Measurements from ENCODE around the gene ST8SIA6.
"Not testable (repeated sequence)": the region's sequence is repeated elsewhere in the genome, so short reads cannot be mapped to it uniquely, and the experiment has no call there.

The ST8SIA6 gene, protein sequence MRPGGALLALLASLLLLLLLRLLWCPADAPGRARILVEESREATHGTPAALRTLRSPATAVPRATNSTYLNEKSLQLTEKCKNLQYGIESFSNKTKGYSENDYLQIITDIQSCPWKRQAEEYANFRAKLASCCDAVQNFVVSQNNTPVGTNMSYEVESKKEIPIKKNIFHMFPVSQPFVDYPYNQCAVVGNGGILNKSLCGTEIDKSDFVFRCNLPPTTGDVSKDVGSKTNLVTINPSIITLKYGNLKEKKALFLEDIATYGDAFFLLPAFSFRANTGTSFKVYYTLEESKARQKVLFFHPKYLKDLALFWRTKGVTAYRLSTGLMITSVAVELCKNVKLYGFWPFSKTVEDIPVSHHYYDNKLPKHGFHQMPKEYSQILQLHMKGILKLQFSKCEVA

DNA sequence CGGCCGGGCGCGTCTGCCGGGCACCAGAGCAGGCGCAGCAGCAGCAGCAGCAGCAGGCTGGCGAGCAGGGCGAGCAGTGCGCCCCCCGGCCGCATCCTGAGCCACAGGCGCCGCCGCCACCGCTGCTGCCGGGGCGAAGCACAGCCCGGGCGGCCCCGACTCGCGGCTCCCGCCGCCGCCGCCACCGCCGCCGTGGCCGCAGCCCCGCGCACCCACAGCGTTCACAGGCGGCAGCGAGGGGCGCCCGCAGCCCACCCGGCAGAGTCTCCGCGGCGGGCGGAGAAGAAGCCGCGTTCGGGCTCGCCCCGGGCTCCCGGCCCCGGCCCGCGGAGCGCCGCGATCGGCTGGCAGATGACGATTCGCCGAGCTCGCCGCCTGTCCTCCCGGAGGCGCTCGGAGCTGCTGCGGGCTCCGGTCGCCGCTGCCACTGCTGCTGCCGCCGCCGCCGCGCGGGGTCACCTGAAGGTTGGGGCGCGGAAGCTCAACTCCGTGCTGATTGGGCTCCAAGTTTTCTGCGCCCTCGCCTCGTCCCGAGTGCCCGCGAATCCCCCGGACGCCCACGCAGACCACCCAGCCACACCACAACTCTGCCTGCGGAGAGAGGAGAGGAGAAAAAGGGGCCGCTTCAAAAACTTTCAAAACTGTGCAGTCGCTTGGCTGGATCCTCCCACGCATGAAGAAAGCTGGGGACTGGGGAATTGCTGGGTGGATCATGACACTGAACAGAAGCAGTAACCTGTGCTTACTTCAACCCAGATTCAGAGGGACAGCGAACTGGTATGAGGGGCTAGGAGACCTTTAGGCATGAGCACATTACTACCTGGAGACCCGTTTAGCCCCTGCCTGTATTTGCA, at the start of gene ST8SIA6:
Gene ST8SIA6 (minus strand): TSS at position 435 of the 854 bp plus-strand sequence. CDS start 340 bp downstream, at position 95.
- DNase-seq = peak; percentile 48

DNA sequence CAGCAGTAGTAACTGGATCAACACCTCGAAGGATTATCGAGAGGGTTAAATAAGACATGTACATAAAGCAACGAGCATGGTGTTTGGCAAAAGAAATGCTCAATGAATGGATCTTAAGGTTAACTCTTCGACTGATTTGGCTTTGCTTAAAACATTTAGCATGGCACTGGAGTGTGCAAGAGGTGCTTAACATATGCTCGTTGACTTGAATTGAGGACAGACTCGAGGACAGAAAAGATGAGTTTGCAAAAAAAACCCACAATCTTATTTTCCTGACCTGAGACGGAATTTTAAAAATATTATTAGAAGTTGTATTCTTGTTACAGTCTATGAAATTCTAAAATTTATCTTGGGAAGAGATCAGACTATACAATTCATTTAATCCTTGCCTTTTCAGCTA, 49.4 kb upstream of the ST8SIA6 start:
- no peak for DNase-seq

DNA sequence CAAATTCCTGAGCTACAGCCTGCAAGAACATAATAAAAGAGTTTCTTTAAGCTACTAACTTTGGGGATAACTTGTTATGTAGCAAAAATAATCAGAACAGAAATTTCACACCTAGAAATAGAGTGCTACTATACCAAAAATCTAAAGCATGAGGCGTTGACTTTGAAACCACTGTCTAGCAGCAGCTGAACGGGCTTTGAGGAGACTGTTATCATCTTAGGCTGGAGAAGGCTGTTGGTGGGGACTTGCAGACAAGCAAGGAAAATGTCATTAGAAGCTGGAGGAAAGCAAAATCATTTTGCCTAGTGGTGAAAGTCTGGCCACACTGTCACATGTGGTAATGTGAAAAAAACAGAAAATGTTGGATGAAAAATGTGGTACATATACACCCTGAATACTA, 48.4 kb upstream of the ST8SIA6 start:
- DNase-seq = no peak

DNA sequence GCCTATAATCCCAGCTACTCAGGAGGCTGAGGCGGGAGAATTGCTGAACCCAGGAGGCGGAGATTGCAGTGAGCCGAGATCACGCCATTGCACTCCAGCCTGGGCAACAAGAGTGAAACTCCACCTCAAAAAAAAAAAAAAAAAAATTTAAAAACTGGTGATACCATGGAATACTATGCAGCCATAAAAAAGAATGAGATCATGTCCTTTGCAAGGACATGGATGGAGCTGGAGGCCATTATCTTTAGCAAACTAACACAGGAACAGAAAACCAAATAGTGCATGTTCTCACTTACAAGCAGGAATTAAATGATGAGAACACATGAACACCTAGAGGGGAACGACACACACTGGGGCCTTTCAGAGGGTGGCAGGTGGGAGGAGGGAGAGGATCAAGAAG, 44.6 kb upstream of the ST8SIA6 start:
- not testable (repeated sequence) for DNase-seq

DNA sequence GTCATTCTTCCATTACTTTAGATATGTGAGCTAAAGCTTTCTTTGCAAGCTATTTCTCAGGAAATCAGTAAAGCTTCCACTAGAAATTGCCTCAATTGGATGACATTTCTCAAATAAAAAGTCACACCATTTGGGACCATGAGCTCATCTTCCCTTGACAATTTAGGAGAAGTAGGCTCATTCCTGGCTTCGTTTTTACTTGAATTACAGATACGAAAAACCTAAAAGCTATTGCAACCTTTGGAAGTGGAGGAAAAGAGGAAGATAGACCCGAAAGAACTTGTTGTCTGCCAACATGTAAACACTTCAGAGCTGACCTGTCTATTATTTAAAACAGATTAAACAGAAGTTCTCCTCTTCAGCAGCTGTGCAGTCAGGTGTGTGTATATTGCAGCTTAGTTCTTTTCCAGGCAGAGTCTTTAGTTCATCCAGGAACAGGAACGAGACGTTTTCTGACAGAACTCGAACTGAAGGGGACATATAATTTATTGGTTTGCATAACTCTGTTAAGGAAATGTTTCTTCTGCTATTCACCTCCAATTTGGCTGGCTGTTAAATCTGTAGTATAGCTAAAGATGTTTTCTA, 43.1 kb upstream of the ST8SIA6 start:
- DNase-seq = no peak

DNA sequence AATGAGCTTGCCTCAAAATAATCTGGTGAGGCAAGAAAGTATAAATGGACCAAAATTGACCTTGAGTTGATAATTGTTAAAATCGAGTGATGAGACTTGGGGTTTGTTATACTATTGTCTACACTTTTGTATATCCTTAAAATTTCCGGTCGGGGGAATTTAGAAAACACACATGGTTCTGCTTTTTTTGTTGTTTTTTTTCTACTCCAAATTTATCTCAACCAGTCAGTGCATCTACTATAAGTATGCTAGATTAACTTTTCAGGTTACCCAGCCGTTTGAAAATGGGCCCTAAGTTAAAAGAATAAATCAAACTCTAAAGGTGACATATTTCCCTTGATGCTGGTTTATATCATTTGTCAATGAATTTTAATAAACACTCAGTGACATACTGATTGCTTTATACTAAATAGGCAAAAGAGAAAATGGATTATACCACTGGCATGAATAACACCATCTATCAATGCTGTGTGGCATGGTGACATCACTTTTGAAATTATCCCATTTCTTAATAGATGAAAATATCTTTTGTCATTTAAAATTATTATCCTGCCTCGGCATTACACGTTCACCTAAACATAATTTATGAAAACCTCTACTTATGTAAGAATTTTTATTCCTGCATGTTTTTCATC, 40.3 kb upstream of the ST8SIA6 start:
- no peak for DNase-seq

DNA sequence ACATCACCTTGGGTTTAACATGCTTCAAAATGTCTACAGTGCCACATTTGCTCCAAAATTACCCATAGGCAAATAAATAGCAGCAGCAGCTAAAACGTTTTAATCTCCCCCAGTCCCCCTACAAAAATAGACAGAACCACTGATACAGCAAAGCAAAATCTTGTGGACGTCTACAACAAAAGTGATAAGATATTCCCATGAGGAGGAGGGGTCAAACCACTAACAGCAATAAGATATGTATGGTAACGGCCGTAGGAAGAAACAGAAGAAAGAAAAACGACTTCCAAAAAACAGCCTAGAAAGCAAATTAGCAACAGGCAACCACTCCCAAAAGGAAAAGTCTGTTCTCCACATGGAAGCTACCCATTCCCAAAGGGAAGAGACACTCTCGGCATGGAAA, 34.5 kb upstream of the ST8SIA6 start:
- DNase-seq = no peak

DNA sequence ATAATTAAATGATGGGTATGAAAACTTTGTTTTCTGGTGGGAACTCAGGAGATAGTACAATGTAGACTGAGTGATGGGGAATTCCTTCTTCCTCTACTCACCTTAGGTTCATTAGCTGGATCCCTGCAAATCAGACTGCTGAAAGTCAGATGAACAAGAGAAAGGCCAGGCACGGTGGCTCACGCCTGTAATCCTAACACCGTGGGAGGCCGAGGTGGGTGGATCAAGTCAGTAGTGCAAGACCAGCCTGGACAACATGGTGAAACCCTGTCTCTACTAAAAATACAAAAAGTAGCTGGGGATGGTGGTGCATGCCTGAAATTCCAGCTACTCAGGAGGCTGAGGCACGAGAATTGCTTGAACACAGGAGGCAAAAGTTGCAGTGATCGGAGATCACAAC, 28.7 kb upstream of the ST8SIA6 start:
- no peak for DNase-seq

DNA sequence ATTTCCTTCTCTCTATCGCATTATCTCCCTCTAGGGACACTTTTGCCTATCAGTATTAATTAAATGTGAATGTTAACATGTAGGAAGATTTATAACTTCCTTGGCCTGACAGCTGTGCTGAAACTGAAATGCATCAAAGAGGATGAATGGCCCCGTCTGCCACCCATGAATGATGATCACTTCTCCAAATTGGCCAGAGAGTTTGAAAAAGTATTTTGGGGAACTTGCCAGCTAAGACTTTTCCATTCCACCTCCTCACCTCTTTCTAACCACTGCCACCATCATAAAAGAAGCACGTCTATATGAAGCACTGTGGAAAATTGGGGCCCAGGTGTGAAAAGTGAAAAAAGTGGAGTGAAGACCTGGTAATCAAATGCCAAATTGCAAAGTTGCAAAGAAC, 25.4 kb upstream of the ST8SIA6 start:
- no peak for DNase-seq

DNA sequence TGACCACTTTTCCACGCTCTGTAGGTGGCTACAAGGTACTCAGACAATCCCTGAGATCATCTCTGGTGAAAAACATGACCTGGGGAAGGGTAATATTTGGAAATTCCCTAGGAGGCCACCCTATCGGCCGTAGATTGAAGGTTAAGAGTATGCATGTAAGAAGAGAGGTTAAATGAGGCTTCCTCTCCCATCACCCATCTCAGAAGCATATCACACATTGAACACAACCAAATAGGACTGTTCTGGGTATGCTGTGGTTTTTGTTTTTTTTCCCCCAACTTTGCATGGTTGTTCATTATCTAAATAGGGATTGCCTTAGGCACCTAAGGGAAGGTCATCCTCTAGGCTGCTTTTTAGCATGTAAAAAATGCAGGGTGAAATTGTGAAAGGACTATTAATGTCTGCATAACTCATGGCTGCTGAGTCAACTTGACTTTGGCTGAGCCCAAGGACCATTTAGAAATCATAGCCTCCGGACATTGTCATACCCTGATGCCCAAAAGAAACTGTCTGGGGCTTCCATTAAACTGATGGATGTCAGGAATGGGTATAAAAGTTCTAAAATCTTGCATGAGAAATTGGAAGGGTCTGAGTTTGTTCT, 24.7 kb upstream of the ST8SIA6 start:
- DNase-seq = peak; percentile 81

DNA sequence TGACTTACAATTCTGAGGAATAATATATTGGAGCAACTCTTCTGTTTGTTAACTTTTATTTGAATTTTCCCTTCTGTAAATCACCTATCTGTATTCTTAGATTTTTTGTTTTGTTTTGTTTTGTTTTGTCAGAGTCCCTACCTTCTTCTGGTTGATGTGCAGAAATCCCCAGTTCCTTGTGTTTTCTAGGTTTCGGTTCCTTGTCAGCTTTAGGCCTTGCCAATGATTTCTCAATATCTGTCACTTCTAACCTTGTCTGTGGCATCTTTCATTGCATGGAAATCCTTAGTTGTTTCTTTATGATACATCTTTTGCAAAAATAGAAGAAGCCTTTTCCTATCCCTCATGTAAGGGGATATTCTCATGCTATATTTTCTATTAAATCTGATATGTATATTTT, 21.7 kb upstream of the ST8SIA6 start:
- DNase-seq = no peak

DNA sequence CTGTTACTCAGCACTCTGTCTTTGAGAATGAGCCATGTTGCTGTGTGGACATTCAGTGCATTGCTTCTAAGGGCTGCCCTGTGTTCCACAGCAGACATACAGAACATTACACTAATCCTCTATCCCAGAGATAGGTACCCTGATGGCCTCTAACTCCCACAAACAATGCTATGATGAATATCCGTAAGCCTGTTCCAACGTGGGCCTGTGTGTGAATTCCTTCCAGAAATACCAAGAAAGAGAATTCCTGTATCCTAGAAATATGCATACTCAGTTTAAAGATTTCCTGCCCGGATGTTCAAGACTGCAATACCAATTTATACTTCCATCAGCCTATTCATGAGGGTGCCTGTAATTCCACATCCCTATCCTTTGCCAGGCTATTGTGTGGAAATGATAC, 21.3 kb upstream of the ST8SIA6 start:
- DNase-seq = no peak

DNA sequence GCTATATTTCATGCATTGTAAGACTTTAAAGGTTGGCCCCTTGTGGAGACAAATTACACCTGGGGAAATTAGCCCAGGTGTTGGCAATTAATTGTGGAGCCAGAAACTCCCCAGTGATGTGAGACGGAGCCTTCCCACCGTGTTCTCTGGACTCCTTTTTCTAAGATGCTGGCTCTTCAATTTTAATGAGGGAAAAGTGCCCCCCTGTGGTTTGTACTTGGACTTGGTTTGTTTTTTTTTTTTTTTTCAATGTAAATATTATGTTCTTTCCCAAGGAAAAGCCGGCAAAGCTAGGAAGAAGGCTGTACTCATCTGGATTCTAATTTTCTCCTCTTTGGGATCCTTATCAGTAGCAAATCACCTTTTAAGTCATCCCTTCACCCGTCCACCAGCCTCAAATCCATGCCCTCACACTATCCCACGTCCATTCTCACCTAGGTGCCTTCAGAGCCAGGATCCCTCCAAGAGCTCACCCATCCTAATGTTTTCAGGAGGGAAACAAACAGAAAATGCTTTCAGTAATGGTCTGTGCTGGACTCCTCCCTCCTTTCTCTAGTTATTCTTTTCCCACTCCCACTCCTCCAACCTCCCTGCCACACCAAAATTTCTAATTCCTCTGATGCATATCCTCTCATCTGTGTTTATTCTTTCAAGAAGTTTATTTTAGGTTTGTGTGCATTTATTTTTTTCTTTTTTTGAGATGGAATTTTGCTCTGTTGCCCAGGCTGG, 20.4 kb upstream of the ST8SIA6 start:
- peak; percentile 41 for DNase-seq

DNA sequence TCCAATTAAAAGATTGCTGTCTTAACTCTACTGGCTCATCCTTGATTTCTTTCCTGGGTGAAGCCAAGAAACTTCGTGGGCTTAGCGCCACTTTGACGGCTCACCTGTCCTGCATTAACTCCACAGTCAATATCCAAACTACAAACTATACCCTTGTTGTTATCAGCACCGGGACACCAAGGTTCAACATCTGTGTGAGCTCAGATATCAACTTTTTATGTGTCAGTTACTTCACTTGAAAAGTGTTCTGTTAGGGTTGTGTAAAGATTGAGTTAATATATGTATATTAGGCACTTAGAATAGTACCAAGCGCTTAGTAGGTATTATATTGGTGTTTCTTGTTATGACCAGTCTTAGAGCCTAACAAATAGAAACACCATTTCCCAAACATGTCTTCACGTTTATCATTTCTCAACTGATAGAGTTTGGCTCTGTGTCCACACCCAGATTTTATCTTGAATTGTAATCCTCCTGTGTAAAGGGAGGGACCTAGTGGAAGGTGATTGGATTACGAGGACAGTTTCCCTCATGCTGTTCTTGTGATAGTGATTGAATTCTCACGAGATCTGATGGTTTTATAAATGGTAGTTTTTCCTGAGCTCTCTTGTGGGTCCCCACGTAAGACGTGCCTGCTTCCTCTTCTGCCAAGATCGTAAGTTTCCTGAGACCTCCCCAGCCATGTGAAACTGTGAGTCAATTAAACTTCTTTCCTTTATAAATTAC, 19.0 kb upstream of the ST8SIA6 start:
- DNase-seq = no peak

DNA sequence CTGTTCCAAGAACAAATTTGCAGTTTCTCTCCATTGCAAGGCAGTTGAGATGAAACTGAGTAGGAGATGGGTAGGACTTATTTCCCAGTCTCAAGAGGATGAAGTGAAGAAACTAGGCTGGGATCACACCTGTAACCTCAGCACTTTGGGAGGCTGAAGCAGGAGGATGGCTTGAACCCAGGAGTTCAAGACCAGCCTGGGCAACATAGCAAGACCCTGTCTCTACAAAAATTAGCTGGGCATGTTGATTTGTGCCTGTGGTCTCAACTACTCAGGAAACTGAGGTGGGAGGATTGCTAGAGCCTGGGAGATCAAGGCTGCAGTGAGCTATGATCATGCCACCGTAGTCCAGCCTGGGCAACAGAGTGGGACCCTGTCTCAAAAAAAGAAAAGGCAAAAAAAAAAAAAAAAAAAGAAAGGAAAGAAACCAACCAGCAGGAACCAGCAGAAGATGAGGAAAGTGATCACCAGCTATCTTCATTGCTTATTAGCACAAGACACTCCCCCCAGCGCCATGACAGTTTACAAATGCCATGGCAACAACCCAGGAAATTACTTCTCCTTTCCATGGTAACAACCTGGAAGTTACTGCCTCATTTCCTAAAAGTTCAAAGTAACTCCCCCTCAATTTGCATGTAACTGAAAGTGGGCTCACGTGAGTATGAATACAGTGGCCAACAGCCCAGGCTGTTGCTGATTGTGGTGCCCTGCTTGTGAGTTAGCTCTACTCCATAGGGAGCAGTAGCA, 18.3 kb upstream of the ST8SIA6 start:
- no peak for DNase-seq

DNA sequence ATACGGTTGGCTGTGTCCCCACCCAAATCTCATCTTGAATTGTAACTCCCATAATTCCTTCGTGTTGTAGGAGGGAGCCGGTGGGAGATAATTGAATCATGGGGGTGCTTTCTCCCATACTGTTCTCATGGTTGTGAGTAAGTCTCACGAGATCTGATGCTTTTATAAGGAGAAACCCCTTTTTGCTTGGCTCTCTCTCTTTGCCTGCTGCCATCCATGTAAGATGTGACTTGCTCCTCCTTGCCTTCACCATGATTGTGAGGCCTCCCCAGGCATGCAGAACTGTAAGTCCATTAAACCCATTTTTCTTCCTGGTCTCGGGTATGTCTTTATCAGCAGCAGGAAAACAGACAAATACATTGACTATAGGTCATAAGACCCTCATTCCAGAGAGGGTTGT, 15.9 kb upstream of the ST8SIA6 start:
- DNase-seq = no peak

DNA sequence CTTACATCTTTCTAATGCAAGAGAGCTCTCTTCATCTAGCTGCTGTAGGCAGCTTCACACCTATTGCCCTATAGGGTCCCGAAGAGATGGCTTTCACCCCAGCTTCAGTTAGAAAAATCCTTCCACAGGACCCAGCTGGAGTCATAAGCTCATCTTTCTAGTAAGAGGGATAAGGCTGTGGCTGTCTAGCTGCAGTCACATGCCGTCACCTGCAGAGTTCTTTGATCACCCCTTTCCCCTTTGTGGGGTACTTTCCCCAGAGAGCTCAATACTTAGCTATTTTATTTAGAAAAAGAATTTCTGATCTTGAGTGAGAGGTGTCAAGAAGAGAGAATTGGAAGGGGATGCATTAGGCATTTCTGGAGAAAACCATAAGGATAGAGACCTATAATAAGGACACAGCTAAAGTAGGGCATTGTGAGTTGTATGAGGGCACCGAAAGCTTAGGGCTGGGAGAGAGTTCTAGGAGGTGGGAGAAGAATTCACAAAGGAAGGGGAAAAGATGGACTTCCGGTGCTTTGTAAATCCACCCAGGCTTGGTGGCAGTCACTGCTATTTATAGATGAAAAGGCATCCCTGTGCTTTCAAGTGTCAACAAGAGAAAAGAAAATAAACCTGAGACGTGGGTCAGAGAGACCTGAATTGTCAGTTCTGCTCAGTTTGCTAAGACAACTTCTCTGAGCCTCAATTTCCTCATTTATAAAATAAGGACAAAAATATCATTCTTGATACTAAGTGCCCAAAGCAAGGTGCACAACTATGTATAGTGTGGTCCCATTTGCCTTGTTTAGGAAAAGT, 11.1 kb upstream of the ST8SIA6 start:
- no peak for DNase-seq

DNA sequence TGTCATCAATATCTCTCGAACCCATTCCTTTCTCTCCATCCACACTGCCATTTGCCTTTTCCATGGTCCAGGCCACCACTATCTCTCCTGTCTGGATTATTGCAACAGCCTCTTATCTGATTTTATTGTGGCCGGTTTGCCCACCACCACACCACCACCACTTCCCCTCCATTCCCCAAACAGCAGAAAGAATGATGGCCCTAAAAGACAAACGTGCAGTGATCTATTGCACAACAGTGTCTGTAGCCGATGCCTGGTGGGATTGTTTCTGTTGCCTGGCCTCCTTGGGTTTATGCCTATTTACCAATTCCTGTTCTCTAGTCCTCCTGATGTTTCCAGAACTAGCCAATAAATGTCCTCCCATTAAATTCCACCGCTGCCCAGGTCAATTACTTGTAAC, 10.2 kb upstream of the ST8SIA6 start:
- no peak for DNase-seq

DNA sequence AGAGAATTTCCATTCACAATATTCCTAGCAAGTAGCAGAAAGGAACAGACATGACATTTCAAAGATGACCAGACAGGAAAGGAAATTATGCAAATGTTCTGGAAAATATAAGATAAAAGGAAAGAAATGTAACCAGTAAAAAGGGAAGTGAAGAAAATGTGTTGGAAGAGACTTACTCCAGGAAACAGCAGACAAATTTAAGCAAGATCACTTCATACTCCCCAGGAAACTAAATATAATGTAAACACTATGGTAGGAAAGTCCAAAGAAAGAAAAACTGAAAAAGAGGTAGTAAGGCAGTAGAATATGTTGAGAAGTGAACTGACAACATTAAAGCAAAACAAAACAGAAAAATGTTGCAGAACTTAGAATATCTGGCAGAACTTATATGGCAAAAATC, 6.4 kb upstream of the ST8SIA6 start:
- DNase-seq = no peak

DNA sequence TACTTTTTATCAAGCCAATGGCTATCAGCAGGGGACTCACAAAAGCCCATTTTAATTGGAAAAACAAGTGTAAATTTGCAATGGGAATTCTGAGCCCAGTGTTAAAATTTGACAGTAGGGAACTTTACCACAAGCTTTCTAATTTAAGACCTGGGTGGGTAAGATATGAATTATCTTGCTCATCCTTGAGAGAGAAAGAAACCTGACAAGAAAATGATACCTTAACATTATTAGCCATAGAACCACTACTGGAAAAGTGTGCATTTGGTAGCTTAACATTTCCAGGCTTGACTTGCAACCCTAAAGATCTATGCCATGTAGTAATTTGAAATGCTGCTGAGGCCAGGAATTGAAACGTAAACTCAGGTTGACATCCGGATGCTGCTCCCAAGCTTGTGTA, 2.7 kb upstream of the ST8SIA6 start:
- no peak for DNase-seq
